Left forelimb (tissue), 1 donor: Measurements from ENCODE around the gene ZSWIM8.

ENCODE experiments used
- DNase-seq: peaks from one replicate; pipeline ENCODE4 v3.0.0-alpha.2; 2018; ENCODE audit warnings: low spot score

The ZSWIM8 gene

GRCh38 chr10:73841061-73841421 lies 55.6 kb downstream of the ZSWIM8 start:
- no peak for DNase-seq

GRCh38 chr10:73841526-73842285 lies 56.3 kb downstream of the ZSWIM8 start:
- no peak for DNase-seq

GRCh38 chr10:73842349-73842748 lies 56.9 kb downstream of the ZSWIM8 start:
- DNase-seq = no peak

GRCh38 chr10:73843261-73843660 lies 57.9 kb downstream of the ZSWIM8 start:
- no peak for DNase-seq

- no peak for DNase-seq
Observed at GRCh38 chr10:73847031-73847430, 61.6 kb downstream of the ZSWIM8 start.

- DNase-seq = peak; percentile 84
Observed at GRCh38 chr10:73848821-73849489, 63.5 kb downstream of the ZSWIM8 start.

- DNase-seq = no peak
Observed at GRCh38 chr10:73850211-73850610, 64.8 kb downstream of the ZSWIM8 start.

GRCh38 chr10:73850863-73851461 lies 65.6 kb downstream of the ZSWIM8 start:
- DNase-seq = no peak
